Measurements from ENCODE around the gene R3HDML.

- no peak for TF ChIP-seq POLR2A (IDR thresholded peaks at IDR 0.05)
- TF ChIP-seq CTCF (IDR thresholded peaks at IDR 0.05), result no peak
Observed at GRCh38 chr20:44302736-44303135, 34.1 kb upstream of the R3HDML start.
